Left ventricle myocardium inferior (tissue), 1 donor: Measurements from ENCODE around the gene BUD13. TPM values are rescaled to one million over a fixed set of nuclear protein-coding genes. Genes with fewer than 3 reads are reported as not detected.

Source experiments
- DNase-seq: peaks from one replicate; pipeline ENCODE4 v3.0.0-alpha.2; 2020
- H3K27ac ChIP-seq: fragments of 200-600 bp; replicated peaks from 2 replicates; pipeline ENCODE4 v1.8.0; 2021
- H3K27me3 ChIP-seq: fragments of 200-600 bp; 2 replicates; pipeline ENCODE4 v1.8.0; 2021; ENCODE audit warnings: low read depth
- H3K36me3 ChIP-seq: fragments of 200-600 bp; 2 replicates; pipeline ENCODE4 v1.8.0; 2021
- H3K4me1 ChIP-seq: fragments of 200-600 bp; 2 replicates; pipeline ENCODE4 v1.8.0; 2021
- H3K4me3 ChIP-seq: fragments of 200-600 bp; 2 replicates; pipeline ENCODE4 v1.8.0; 2021; ENCODE audit warnings: mild to moderate bottlenecking, moderate library complexity
- H3K9me3 ChIP-seq: fragments of 200-600 bp; replicated peaks from 2 replicates; pipeline ENCODE4 v1.8.0; 2021
- CTCF ChIP-seq: fragments of 200-600 bp; IDR thresholded peaks from 2 replicates; pipeline ENCODE4 v1.8.0; 2021; ENCODE audit warnings: antibody characterized with exemption, mild to moderate bottlenecking, borderline replicate concordance
- intact Hi-C: fragments of 100-400 bp; cut with micrococcal nuclease; formaldehyde crosslinking; loops from one replicate; pipeline ENCODE4 v1.11.0; 2022
- total RNA-seq: library from RNA; stranded (reverse); fragmentation: NEBNext Ultra II Directional; extraction: Animal tissue kit (Norgen Biotek cat#: 25700); gene quantifications from one replicate; pipeline ENCODE4 v1.2.1, GENCODE V29; 2021
- donor health status: DM: no; HTN: yes; CAD: no; lungs with severe emphysema.

The BUD13 gene
- total RNA-seq, 1 donor from 2014 or later = 7.1 TPM

DNA sequence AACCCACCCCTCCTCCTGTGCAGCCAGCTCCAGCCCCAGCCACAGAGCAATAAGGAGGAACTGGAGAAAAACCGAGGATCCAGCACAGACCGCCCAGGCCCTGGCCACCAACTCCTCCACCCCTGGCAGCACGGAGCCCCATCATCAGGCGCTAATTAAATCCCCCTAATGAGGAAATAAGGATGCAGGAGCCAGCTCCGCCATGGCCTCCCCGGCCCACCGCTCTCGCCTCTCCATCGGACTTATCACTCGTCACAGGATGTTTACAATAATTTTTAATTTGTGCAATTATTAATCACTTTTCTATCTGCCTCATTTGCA lies 42.6 kb downstream of the BUD13 start:
- intact Hi-C loops = no loop called here

GRCh38 chr11:116729501-116730240 lies 43.1 kb downstream of the BUD13 start:
- no peak for DNase-seq
- Histone ChIP-seq H3K36me3 (no peaks in the 10 kb centered on the region), H3K4me3 (no peak overlapping the region), H3K9me3 (no peaks in the 10 kb centered on the region), H3K27me3 (peaks cover 68% of the 10 kb centered on the region), H3K27ac (no peak overlapping the region), H3K4me1 (peaks cover 16% of the 10 kb centered on the region)
- intact Hi-C loops = no loop called here
- no peak for TF ChIP-seq CTCF

More for the DNA sequence above, 42.6 kb downstream of the BUD13 start:
- no peaks in the 10 kb centered on the region for H3K9me3 ChIP-seq
- no peak overlapping the region for H3K27ac ChIP-seq
- TF ChIP-seq CTCF = no peak
- H3K27me3 ChIP-seq = peaks cover 64% of the 10 kb centered on the region
- peaks cover 16% of the 10 kb centered on the region for H3K4me1 ChIP-seq
- no peak for DNase-seq
- H3K36me3 ChIP-seq = no peaks in the 10 kb centered on the region
- no peak overlapping the region for H3K4me3 ChIP-seq

GRCh38 chr11:116727990-116728389 lies 44.8 kb downstream of the BUD13 start:
- no peak for DNase-seq
- Histone ChIP-seq H3K9me3 (no peaks in the 10 kb centered on the region), H3K4me3 (no peak overlapping the region), H3K36me3 (no peaks in the 10 kb centered on the region), H3K4me1 (peaks cover 16% of the 10 kb centered on the region), H3K27me3 (peaks cover 74% of the 10 kb centered on the region), H3K27ac (no peak overlapping the region)
- TF ChIP-seq CTCF = no peak
- intact Hi-C loops = no loop called here

DNA sequence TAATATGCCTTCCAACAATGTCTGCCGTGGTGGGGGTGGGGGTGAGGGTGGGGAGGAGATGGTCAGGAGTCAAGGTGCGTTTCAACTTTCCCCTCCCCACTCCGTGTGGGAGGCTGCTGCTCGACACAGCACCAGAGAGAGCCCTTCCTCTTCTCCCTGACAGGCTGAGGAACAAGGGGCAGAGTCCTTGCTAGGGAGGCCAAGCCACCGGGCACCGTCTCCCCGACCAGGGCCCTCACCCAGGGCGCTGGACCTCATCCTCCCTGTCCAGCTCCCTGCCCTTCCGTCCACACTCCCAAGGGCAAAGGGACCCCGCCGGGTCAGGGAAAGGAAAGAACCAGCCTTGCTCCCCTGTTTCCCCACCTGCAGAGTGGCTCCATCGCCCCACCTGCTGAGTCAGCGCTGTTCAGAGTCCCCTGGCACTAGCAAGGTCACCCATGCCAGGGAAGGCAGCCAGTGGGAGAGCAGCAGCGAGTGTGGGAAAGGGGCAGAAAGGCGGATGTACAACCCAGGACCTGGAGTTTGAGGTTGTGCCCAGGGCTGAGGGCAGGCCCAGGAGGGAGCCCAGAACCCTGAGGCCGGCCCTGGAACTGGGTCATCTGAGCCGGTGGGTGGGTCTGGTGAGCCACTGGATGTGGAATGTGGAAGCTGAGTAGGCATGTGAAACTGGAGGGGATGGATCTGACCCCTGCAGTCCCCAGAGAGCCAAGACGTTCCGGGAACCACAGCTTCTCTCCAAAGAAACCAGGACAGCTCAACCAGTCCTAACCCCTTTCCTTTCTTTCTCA lies 47.2 kb downstream of the BUD13 start:
- no peak overlapping the region for H3K27ac ChIP-seq
- TF ChIP-seq CTCF = no peak
- no peak overlapping the region for H3K4me3 ChIP-seq
- peaks cover 73% of the 10 kb centered on the region for H3K27me3 ChIP-seq
- DNase-seq = no peak
- H3K36me3 ChIP-seq = no peaks in the 10 kb centered on the region
- peaks cover 6% of the 10 kb centered on the region for H3K4me1 ChIP-seq
- H3K9me3 ChIP-seq = no peaks in the 10 kb centered on the region
- intact Hi-C loops = no loop called here

DNA sequence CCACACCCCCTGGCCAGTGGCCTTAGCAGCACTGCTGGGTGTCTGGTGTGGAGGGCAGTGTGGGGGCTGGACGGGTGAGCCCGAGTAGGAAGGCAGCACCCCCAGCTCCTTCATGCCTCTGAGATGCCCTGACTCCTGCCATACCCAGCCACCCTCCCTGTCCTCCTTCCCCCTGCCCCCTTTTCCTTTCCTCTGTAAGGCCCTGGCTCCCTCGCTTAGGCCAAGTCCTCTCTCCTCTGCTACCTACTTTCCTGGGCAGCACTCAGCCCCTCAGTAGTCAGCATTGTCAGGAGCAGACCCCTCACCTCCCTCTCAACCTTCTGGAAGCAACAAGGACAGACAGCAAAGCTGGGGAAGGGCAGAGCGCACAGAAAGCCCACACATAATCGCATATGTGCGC lies 48.0 kb downstream of the BUD13 start:
- intact Hi-C loops = no loop called here
- no peak for TF ChIP-seq CTCF
- no peaks in the 10 kb centered on the region for H3K4me1 ChIP-seq
- H3K9me3 ChIP-seq = no peaks in the 10 kb centered on the region
- H3K4me3 ChIP-seq = no peak overlapping the region
- peaks cover 73% of the 10 kb centered on the region for H3K27me3 ChIP-seq
- DNase-seq = no peak
- no peaks in the 10 kb centered on the region for H3K36me3 ChIP-seq
- H3K27ac ChIP-seq = no peak overlapping the region
